ENCODE results near the gene NUP133.
"Not testable (repeated sequence)": the region's sequence is repeated elsewhere in the genome, so short reads cannot be mapped to it uniquely, and the experiment has no call there.

Gene NUP133

DNA sequence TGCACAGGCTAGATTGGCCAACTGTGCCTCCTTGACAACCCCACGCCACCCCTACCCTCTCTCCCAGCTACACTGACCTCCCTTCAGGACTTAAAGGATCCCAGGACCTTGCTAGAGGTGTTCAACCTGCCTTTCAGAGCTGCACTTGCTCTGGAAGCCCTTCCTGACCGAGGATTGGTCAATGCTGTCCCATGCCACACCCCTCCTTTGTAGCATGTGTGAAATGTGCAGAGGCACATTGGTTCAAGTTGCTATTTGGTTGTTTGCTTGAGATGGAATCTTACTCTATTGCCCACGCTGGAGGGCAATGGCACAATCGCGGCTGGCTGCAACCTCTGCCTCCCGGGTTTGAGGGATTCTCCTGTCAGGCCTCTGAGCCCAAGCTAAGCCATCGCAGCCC, 96.1 kb downstream of the NUP133 start:
- DNase-seq (ENCODE audit: low read depth) = no peak

- no peak for DNase-seq (ENCODE audit: low read depth)
Observed at GRCh38 chr1:229411434-229412055, 96.6 kb downstream of the NUP133 start.

GRCh38 chr1:229410692-229411433, 97.3 kb downstream of the NUP133 start:
- no peak for DNase-seq (ENCODE audit: low read depth)

DNA sequence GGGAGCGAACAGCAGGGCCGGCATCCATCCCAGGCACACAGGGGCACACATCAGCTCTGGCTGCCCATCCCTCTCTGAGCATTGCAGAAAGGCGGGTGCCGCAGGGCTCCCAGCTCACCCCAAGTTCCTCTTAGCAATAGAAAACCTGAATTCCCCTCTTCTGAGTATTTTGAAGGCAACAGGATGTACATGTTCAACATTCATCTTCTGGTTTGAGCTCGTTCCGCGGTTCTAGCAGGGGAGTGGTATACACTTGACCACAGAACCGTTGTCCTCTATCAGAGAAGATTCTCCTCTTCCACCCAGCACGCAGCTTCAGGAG, 97.8 kb downstream of the NUP133 start:
- no peak for DNase-seq (ENCODE audit: low read depth)

GRCh38 chr1:229409616-229410369, 98.3 kb downstream of the NUP133 start:
- DNase-seq (ENCODE audit: low read depth) = no peak

DNA sequence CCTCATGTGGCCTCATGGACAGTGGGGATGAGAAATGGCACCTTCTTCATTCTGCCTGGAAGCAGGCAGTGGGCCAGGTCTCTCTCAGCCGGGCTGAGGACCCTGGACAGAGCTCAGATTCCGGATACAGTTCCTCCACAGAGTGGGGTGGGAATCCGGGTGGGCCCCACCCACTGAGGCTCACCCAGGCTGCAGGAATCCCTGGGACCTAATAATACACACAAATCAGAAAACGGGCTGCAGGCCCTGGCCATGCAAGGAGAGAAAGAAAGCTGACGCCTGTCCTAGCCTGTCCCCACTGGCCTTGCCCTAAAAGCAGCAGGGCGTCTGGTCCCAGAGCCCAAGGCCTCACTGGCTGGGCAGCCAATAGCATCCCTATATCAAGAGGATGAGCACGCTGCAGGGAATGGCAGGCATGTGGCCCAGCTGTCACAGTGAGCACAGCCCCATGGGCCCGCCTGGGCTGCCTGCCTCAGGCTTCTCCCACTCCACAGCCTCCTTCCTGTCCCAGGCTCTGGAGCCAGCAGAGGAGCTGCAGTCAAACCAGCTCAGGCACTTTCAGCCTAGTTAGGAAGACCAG, 99.6 kb downstream of the NUP133 start:
- DNase-seq (ENCODE audit: low read depth) = no peak

DNA sequence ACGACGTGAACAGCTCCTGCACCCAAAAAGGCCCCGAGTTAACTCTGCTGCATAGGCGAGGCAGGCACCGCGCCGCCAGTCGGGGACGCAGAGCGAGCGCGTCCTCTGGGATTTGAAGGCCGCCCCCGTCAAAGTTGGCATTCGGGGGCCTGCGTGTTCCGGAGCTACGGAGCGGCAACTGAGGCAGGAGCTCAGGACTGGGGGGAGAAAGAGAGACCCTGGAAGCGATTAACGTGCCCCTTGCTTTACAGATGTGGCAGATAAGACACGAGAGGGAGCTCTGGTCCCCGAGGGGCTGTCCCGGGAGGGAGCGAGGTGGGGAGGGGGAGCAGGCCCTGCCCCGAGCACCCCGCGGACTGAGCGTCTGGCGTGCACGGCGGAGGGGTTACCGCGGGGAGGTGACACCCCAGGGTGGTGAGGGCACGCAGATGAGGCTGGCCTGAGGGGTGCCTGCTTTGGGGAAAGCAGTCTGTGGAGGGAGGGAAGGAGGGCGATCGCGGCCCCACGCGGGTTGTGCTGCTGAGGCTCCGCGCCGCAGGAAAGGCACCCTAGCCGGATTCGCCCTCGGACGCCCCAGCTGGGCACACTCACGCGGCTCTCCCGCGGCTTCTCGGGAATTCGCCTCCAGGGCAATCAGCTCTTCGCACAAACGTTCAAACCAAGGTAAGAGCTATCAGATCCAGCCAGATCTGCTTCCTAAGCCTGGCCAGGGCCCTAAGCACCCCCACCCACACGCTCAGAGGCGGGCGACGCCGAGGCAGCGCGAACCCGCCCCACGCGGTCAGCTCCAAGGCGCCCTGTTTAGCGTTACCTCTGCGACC, 100.7 kb downstream of the NUP133 start:
- no peak for DNase-seq (ENCODE audit: low read depth)

- DNase-seq (ENCODE audit: low read depth) = no peak
Observed at GRCh38 chr1:229406798-229407197, 101.3 kb downstream of the NUP133 start.

DNA sequence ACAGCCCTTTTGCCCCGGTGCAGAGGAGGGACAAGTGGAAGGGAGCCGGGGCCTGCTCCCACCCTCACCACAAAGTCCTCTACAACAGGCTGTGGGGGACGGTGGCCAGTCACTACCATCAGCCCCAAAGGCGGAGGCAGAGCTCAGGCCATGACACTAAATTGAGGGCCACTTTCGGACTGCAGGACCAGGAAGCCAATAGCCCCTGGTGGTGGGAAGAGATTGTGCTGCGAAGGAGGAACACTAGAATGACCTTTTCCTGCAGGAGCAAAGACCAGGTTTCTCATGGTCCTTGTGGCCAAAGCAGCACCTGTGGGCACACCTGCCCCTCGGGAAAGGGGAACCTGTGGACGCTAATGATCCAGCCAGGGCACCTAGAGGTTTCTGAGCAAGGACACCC, 104.6 kb downstream of the NUP133 start:
- DNase-seq (ENCODE audit: low read depth) = no peak

DNA sequence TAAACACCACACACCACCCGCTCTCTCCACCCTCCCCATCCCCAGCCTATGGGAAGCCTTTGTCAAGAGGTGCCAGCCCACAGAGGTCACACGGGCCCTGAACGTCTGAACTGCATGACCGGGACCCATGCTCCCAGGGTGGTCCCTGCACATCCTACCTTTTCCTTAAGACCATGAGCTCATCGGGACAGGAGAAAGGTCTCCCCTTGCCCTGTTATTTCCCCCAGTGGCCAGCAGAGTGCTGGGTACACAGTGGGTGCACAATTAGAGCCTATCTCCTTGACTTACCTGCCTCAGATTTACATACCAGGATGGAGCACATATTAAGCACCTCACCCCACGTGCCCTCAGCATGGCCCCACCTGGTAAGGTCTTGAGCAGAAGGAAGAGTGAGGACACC, 105.1 kb downstream of the NUP133 start:
- DNase-seq (ENCODE audit: low read depth) = no peak

DNA sequence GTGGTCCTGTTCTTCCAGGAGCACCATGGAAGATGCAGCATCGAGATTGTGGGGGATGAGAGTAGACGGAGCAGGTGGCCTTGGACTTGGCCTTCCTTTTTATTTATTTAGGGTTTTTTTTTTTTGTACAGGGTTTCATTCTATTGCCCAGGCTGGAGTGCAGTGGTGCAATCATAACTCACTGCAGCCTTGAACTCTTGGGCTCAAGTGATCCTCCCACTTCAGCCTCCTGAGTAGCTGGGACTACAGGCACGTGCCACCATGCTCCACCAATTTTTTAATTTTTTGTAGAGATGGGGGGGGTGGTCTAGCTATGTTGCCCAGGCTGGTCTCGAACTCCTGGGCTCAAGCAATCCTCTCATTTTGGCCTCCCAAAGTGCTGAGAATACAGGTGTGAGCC, 105.8 kb downstream of the NUP133 start:
- DNase-seq (ENCODE audit: low read depth) = not testable (repeated sequence)

- no peak for DNase-seq (ENCODE audit: low read depth)
Observed at GRCh38 chr1:229397762-229398161, 110.4 kb downstream of the NUP133 start.

DNA sequence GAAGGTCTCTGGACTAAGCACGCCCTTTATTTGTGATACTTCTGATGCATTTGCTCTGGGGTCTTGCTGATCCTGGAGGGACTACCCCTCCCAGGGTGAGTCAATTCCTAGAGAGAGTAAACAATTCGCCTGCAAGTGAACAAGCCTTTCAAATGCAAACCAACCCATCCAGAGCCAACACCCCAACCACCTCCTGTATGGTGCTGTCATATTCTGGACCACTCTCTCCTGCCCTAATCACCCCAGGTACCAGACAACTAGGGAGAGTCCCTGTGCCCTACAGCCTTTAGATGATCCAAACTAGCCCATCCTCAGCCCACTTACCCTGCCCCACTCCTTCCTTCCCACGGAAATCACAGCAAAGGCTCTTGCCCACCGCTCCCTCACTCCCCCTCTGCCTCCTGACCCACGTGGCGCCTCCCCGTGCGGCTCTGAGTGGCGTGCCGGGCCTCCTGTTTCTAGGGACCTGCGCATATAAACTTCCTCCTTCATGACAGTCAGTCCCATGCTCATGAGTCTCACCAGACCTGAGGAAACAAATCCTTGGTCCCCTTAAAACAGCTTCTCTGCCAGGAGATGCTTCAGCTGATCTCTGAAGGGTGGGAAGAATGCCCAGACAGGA, 111.4 kb downstream of the NUP133 start:
- DNase-seq (ENCODE audit: low read depth) = no peak

- DNase-seq (ENCODE audit: low read depth) = not testable (repeated sequence)
Observed at GRCh38 chr1:229394517-229394916, 113.6 kb downstream of the NUP133 start.

DNA sequence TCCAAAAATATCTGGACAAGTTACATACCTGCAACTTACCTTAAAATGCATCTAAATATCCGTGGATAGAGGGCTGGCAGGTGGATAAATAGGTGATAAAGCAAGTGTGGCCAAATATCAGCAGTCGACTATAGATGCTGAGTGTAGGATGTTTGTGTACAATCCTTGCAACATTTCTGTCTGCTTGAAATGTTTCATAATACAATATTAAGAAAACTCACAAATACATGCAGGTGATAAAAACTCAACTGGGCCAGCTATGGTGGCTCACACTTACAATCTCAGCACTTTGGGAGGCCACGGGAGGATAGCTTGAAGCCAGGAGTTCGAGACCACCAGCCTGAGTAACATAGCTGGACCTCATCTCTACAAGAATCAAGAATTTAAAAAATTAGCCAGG, 115.2 kb downstream of the NUP133 start:
- no peak for DNase-seq (ENCODE audit: low read depth)

Data from activated T-helper 1 cell treated with Interleukin-2 at 50 U/mL for 16 hours (primary cell).